Loucy (cell line): Measurements from ENCODE around the gene IKZF5.

Experiments used
- EZH2phosphoT487 ChIP-seq: fragments of 200-600 bp; IDR thresholded peaks from 2 replicates; pipeline ENCODE4 v1.6.1; 2018; ENCODE audit warnings: antibody characterized with exemption, mild to moderate bottlenecking, moderate library complexity, borderline replicate concordance
- TF ChIP-seq, protein P1 (sequence below): fragments of 200-600 bp; sonication (generic); conservative IDR thresholded peaks from 2 replicates; pipeline ENCODE4 v1.5.1; 2014; ENCODE audit warnings: mild to moderate bottlenecking, antibody characterized with exemption, low read length

DNA sequence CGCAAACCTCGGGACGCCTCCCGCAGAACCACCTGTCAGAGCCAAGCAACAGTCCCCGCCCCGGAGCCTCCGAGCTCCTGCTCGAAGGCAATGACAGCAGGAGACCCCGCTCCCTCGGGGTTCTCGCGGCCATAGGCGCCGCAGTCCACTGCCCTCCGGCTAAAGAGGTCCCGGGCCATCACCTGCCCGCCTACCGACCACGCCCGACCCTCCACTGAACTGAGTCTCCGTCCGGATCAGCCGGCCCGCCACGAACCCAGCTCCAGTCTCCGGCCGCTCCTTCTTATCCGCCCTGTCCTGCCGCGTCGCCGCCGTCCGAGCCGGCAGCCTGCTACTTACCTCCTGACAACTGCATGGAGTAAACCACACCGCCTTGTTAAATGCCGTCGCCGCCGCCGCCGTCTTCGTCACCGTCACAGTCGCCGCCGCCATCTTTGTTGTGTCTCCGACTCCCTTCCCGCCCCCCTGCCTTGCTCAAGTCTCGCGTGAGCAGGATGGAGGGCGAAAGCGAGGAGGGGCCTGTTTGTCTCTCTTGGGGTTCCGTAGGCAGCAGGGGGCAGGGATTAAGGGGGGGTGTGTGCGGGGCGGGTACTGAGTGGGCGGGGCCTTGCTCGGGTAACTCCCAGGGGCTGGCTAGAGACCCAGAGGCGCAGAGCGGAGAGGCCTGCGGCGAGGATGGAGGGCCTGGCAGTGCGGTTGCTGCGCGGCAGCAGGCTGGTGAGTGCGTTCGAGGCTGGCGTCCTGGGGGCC, at the start of gene IKZF5, which contains the start of gene ACADSB:
- TF ChIP-seq, protein P1, sequence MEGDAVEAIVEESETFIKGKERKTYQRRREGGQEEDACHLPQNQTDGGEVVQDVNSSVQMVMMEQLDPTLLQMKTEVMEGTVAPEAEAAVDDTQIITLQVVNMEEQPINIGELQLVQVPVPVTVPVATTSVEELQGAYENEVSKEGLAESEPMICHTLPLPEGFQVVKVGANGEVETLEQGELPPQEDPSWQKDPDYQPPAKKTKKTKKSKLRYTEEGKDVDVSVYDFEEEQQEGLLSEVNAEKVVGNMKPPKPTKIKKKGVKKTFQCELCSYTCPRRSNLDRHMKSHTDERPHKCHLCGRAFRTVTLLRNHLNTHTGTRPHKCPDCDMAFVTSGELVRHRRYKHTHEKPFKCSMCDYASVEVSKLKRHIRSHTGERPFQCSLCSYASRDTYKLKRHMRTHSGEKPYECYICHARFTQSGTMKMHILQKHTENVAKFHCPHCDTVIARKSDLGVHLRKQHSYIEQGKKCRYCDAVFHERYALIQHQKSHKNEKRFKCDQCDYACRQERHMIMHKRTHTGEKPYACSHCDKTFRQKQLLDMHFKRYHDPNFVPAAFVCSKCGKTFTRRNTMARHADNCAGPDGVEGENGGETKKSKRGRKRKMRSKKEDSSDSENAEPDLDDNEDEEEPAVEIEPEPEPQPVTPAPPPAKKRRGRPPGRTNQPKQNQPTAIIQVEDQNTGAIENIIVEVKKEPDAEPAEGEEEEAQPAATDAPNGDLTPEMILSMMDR = no peak
- TF ChIP-seq EZH2phosphoT487 = no peak
